Measurements from ENCODE around the gene EGLN2.
"Not testable (repeated sequence)": the region's sequence is repeated elsewhere in the genome, so short reads cannot be mapped to it uniquely, and the experiment has no call there.

EGLN2 gene

GRCh38 chr19:40819479-40820234, 20.7 kb downstream of the EGLN2 start:
- peak; percentile 32 for DNase-seq

- no peak for DNase-seq
Observed at GRCh38 chr19:40822161-40822560, 23.2 kb downstream of the EGLN2 start.

GRCh38 chr19:40822704-40823553, 23.9 kb downstream of the EGLN2 start:
- DNase-seq, result not testable (repeated sequence)

GRCh38 chr19:40824916-40825315, 25.9 kb downstream of the EGLN2 start:
- DNase-seq, result not testable (repeated sequence)

- DNase-seq, result not testable (repeated sequence)
Observed at GRCh38 chr19:40825460-40826095, 26.6 kb downstream of the EGLN2 start.

- not testable (repeated sequence) for DNase-seq
Observed at GRCh38 chr19:40826312-40826698, 27.3 kb downstream of the EGLN2 start.

GRCh38 chr19:40826699-40827385, 27.9 kb downstream of the EGLN2 start:
- DNase-seq, result not testable (repeated sequence)

GRCh38 chr19:40827386-40828247, 28.6 kb downstream of the EGLN2 start:
- DNase-seq, result no peak

- no peak for DNase-seq
Observed at GRCh38 chr19:40829205-40829604, 30.2 kb downstream of the EGLN2 start.

GRCh38 chr19:40830741-40831140, 31.8 kb downstream of the EGLN2 start:
- DNase-seq, result not testable (repeated sequence)

GRCh38 chr19:40831502-40832430, 32.8 kb downstream of the EGLN2 start:
- DNase-seq, result peak; percentile 92

- DNase-seq, result not testable (repeated sequence)
Observed at GRCh38 chr19:40832431-40832790, 33.4 kb downstream of the EGLN2 start.

- not testable (repeated sequence) for DNase-seq
Observed at GRCh38 chr19:40833728-40834533, 34.9 kb downstream of the EGLN2 start.

- no peak for DNase-seq
Observed at GRCh38 chr19:40836754-40837429, 37.9 kb downstream of the EGLN2 start.

- DNase-seq, result not testable (repeated sequence)
Observed at GRCh38 chr19:40838477-40838876, 39.5 kb downstream of the EGLN2 start.

GRCh38 chr19:40842012-40842411, 43.0 kb downstream of the EGLN2 start:
- DNase-seq, result not testable (repeated sequence)

- DNase-seq, result not testable (repeated sequence)
Observed at GRCh38 chr19:40842997-40843652, 44.1 kb downstream of the EGLN2 start.

- not testable (repeated sequence) for DNase-seq
Observed at GRCh38 chr19:40843653-40844052, 44.7 kb downstream of the EGLN2 start.

All from fibroblast of skin of scalp (primary cell).